Measurements from ENCODE around the gene CFAP70. TPM values are rescaled to one million over a fixed set of nuclear protein-coding genes. Genes with fewer than 3 reads are reported as not detected.

Gene CFAP70
- total RNA-seq, result 4.9 TPM

DNA sequence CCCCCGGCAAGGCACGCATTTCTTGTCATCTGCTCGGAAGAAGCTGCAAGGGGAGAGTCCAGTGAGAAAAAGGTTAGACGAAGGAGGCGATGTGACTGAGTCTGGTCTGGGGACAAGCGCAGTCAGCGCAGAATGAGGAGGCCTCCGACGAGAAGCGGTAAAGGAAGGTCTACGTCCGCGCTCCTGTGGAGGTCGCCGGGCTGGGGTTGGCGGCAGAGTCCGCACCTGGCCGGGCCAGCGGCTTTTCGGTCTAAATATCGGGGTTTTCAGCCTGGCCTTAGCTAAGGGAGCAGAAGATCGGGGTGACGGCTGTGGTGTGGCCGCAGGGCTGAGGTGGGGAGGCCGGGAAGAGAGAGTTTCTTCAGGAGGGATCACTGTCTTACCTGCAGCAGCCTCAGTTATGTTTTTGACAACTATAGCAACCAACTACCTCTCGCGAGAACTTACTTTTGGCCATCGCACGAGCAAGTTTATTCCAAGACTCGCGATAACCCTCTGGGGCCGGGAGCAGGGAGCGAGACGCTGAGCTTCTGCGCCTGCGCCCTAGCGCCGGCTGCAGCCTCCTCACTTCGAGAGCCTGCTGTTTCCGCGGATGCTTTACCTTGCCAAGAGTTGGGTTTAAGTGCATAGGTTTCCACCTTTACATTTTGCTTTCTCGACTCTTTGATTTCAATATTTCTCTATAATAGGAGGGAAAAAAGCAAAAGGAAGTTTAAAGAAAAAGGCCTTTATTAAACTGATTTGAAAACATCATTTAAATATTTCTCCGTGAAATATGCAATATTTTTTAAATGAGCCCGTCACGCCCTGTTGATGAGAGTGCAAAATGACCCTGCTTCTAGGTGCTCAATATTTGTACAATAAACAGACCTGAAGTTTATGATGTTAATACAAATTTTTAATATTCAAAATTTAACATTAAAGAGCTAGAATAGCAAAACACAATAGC, at the start of gene CFAP70:
Gene CFAP70, minus strand, starts transcription at position 534 of the 949 bp plus-strand sequence. CDS start 4,068 bp downstream, outside the sequence.

DNA sequence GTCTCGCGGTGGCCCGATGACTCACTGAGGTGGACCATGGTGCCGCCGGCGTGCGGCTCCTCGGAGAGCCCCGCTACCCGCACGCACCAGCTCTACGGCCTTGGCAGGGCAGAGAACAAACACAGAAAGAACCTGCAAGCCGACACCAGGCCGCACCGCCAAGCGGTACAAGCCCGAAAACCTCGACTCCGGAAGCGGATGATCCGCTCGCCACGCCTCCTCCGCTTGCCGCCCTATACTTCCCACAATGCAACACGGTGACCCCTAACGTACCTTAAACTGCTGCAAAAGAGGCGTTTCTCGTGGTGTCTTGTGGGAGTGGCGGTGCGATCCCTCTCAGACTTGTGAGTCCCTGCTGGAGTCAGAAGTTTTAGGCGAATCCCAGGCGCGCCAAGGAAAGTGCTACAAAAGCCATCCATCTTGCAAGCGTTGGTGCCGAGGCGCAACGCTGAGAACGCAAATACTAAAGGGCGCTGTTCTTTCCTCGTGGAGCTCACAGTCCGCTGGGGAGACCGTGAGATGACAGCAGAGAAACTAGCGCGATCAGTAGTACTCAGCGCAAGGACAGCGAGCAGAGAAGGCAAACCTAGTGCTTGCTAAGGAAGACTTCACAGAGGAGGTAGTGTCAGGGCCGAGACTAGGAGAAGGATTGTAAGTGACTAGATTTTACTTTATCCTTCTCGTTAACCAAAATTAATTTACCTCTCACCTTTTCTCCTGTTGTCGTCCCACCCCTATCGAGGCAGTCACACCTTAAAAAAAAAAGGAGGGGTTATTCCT, 106.0 kb downstream of the CFAP70 start, which contains the start of gene MRPS16:
Gene MRPS16, minus strand, starts transcription at position 200 of the 780 bp plus-strand sequence. Its CDS starts 162 bp downstream, at position 38.

GRCh38 chr10:73246646-73247508, 111.8 kb downstream of the CFAP70 start, which contains the start of gene DNAJC9:
Gene DNAJC9, minus strand, starts transcription at chr10:73247255. Its CDS starts 66 bp downstream, at chr10:73247189.

Other genes with a start within 250 kb of the CFAP70 start
- 1.5 TPM for gene NUDT13, start 248.4 kb downstream of the CFAP70 start, total RNA-seq
- gene ECD, start 190.9 kb downstream of the CFAP70 start, total RNA-seq, result 42.8 TPM
- gene FAM149B1, start 190.7 kb downstream of the CFAP70 start, total RNA-seq, result 33.8 TPM
- gene DNAJC9, start 111.6 kb downstream of the CFAP70 start, total RNA-seq, result 34.0 TPM
- gene MRPS16, start 106.2 kb downstream of the CFAP70 start, total RNA-seq, result 53.2 TPM
- 68.4 TPM for gene ANXA7, start 55.2 kb upstream of the CFAP70 start, total RNA-seq
- 3.6 TPM for gene MSS51, start 74.7 kb upstream of the CFAP70 start, total RNA-seq
- 107 TPM for gene PPP3CB, start 137.2 kb upstream of the CFAP70 start, total RNA-seq
- 54.2 TPM for gene USP54, start 232.5 kb upstream of the CFAP70 start, total RNA-seq

Data from camera-type eye (tissue), 1 donor.